Measurements from ENCODE around the gene ZNF367.
"Not testable (repeated sequence)": the region's sequence is repeated elsewhere in the genome, so short reads cannot be mapped to it uniquely, and the experiment has no call there.

Gene ZNF367

GRCh38 chr9:96367943-96368342 lies 50.2 kb downstream of the ZNF367 start:
- Mint-ChIP-seq H3K4me3 (no peak overlapping the region), H3K27ac (no peak overlapping the region), H3K27me3 (no peaks in the 10 kb centered on the region), H3K36me3 (peaks cover 13% of the 10 kb centered on the region), H3K4me1 (no peaks in the 10 kb centered on the region), H3K9me3 (no peaks in the 10 kb centered on the region)
- no peak for ATAC-seq

DNA sequence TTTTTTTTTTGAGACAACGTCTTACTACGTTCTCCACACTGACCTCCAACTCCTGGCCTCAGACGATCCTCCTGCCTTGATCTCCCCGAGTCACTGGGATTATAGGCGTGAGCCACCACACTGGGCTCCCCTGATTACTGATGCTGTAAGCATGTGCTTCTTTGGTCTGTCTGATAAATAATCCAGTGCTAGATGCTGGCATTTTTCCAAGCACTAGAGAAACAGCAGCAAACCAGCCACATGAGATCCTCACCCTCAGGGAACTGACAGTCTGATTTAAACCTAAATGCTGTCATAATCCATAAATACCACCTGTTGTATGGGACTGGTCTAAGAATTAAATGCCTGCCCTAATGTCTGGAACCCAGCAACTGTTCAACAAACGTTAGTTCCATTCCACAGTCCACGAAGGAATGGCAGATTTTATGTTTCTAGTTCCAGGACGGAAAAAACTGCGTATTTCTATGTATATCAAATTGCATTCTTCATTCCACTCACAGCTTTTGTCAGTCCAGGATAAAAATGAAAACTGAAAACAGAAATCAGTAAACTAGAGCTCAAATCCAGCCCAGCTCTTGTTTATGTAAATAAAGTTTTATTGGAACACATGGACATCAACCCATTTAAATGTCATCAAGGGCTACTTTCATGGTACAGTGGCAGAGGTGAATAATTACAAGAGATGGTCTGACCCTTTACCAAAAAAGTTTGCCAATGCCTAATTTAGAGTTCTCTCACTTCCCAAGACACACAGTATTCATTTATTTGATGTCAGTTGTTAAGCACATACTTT lies 54.8 kb downstream of the ZNF367 start:
- H3K27ac Mint-ChIP-seq: no peak overlapping the region
- ATAC-seq: no peak

GRCh38 chr9:96362119-96362518 lies 56.1 kb downstream of the ZNF367 start:
- H3K4me1 Mint-ChIP-seq, H3K27me3 Mint-ChIP-seq, H3K4me3 Mint-ChIP-seq, H3K27ac Mint-ChIP-seq, ATAC-seq, H3K9me3 Mint-ChIP-seq: not testable (repeated sequence)
- H3K36me3 Mint-ChIP-seq: peaks cover 25% of the 10 kb centered on the region

More for the DNA sequence above, 54.8 kb downstream of the ZNF367 start:
- no peaks in the 10 kb centered on the region for H3K27me3 Mint-ChIP-seq
- no peaks in the 10 kb centered on the region for H3K9me3 Mint-ChIP-seq
- peaks cover 25% of the 10 kb centered on the region for H3K36me3 Mint-ChIP-seq
- no peak overlapping the region for H3K4me3 Mint-ChIP-seq
- H3K4me1 Mint-ChIP-seq: no peaks in the 10 kb centered on the region

DNA sequence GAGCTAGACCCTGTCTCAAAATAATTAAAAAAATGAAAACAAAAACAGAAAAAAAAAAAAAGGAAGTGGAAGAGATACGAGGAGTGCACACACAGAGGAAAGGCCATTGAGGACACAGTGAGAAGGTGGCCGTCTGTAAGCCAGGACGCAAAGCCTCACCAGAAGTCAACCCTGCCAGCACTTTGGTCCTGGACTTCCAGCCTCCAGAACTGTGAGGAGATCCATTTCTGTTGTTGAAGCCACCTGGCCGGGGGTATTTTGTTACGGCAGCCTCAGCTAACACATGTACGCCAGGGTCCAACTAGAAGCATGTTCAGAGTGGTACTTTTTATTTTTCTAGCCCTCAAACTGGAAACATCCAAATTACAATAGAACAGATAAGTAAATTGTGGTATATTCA lies 56.5 kb downstream of the ZNF367 start:
- H3K36me3 Mint-ChIP-seq: peaks cover 25% of the 10 kb centered on the region
- no peaks in the 10 kb centered on the region for H3K4me1 Mint-ChIP-seq
- no peak overlapping the region for H3K4me3 Mint-ChIP-seq
- H3K9me3 Mint-ChIP-seq: no peaks in the 10 kb centered on the region
- H3K27ac Mint-ChIP-seq: no peak overlapping the region
- H3K27me3 Mint-ChIP-seq: no peaks in the 10 kb centered on the region
- no peak for ATAC-seq

GRCh38 chr9:96360976-96361375 lies 57.2 kb downstream of the ZNF367 start:
- Mint-ChIP-seq H3K4me3 (no peak overlapping the region), H3K27ac (no peak overlapping the region), H3K27me3 (no peaks in the 10 kb centered on the region), H3K9me3 (no peaks in the 10 kb centered on the region), H3K4me1 (no peaks in the 10 kb centered on the region), H3K36me3 (peaks cover 26% of the 10 kb centered on the region)
- no peak for ATAC-seq

DNA sequence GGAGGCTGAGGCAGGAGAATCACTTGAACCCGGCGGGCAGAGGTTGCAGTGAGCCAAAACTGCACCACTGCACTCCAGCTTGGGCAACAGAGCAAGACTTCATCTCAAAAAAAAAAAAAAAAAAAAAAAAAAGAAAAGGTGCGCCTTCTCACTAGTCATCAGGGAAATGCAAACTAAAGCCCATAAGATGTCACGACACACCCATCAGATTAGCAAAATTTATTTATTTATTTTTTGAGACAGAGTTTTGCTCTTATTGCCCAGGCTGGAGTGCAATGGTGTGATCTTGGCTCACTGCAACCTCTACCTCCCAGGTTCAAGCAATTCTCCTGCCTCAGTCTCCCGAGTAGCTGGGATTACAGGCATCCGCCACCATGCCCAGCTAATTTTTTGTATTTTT lies 57.6 kb downstream of the ZNF367 start:
- not testable (repeated sequence) for ATAC-seq, H3K4me3 Mint-ChIP-seq, H3K4me1 Mint-ChIP-seq, H3K27me3 Mint-ChIP-seq, H3K9me3 Mint-ChIP-seq, H3K27ac Mint-ChIP-seq
- peaks cover 29% of the 10 kb centered on the region for H3K36me3 Mint-ChIP-seq

GRCh38 chr9:96350866-96351265 lies 67.3 kb downstream of the ZNF367 start:
- Mint-ChIP-seq H3K9me3 (peaks cover 3% of the 10 kb centered on the region), H3K27me3 (no peaks in the 10 kb centered on the region), H3K36me3 (peaks cover 18% of the 10 kb centered on the region), H3K27ac (no peak overlapping the region), H3K4me3 (no peak overlapping the region), H3K4me1 (no peaks in the 10 kb centered on the region)
- ATAC-seq: no peak

- H3K4me1 Mint-ChIP-seq: no peaks in the 10 kb centered on the region
- H3K27ac Mint-ChIP-seq: no peak overlapping the region
- no peak overlapping the region for H3K4me3 Mint-ChIP-seq
- H3K36me3 Mint-ChIP-seq: peaks cover 17% of the 10 kb centered on the region
- no peak for ATAC-seq
- H3K27me3 Mint-ChIP-seq: no peaks in the 10 kb centered on the region
- H3K9me3 Mint-ChIP-seq: peaks cover 3% of the 10 kb centered on the region
Measured at GRCh38 chr9:96348261-96348660, 69.9 kb downstream of the ZNF367 start.

DNA sequence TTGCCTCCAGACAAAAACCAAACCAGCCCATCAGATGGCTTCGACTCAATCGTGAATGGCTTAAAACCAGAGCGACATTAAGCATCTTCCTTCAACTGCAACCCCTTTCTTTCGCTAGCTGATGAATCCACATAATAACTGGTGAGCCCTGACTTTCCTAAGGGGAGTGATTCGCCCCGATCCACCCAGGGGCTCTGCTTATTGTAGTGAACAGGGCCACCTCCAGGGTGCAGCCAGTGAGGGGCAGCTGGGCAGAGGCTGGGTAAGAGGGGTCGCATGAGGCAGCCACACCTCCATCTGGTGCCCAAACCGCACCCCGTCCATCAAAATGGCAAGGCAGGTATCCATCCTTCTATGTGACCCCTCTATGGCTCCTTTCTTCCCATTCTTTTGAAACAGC lies 72.6 kb downstream of the ZNF367 start:
- H3K4me1 Mint-ChIP-seq: no peaks in the 10 kb centered on the region
- no peaks in the 10 kb centered on the region for H3K27me3 Mint-ChIP-seq
- H3K36me3 Mint-ChIP-seq: peaks cover 13% of the 10 kb centered on the region
- peaks cover 3% of the 10 kb centered on the region for H3K9me3 Mint-ChIP-seq
- no peak overlapping the region for H3K27ac Mint-ChIP-seq
- H3K4me3 Mint-ChIP-seq: no peak overlapping the region
- no peak for ATAC-seq

- ATAC-seq: no peak
- no peaks in the 10 kb centered on the region for H3K27me3 Mint-ChIP-seq
- H3K27ac Mint-ChIP-seq: no peak overlapping the region
- no peak overlapping the region for H3K4me3 Mint-ChIP-seq
- H3K9me3 Mint-ChIP-seq: peaks cover 3% of the 10 kb centered on the region
- no peaks in the 10 kb centered on the region for H3K4me1 Mint-ChIP-seq
- H3K36me3 Mint-ChIP-seq: peaks cover 12% of the 10 kb centered on the region
Measured at GRCh38 chr9:96344458-96345180, 73.6 kb downstream of the ZNF367 start.

- Mint-ChIP-seq H3K36me3 (peaks cover 6% of the 10 kb centered on the region), H3K27ac (no peak overlapping the region), H3K9me3 (peaks cover 3% of the 10 kb centered on the region), H3K4me1 (no peaks in the 10 kb centered on the region), H3K27me3 (no peaks in the 10 kb centered on the region), H3K4me3 (no peak overlapping the region)
- ATAC-seq: no peak
Measured at GRCh38 chr9:96343515-96344360, 74.4 kb downstream of the ZNF367 start.

- H3K4me3 Mint-ChIP-seq: no peak overlapping the region
- no peaks in the 10 kb centered on the region for H3K9me3 Mint-ChIP-seq
- no peak for ATAC-seq
- no peaks in the 10 kb centered on the region for H3K4me1 Mint-ChIP-seq
- no peaks in the 10 kb centered on the region for H3K36me3 Mint-ChIP-seq
- no peaks in the 10 kb centered on the region for H3K27me3 Mint-ChIP-seq
- H3K27ac Mint-ChIP-seq: no peak overlapping the region
Measured at GRCh38 chr9:96342571-96343245, 75.5 kb downstream of the ZNF367 start.

DNA sequence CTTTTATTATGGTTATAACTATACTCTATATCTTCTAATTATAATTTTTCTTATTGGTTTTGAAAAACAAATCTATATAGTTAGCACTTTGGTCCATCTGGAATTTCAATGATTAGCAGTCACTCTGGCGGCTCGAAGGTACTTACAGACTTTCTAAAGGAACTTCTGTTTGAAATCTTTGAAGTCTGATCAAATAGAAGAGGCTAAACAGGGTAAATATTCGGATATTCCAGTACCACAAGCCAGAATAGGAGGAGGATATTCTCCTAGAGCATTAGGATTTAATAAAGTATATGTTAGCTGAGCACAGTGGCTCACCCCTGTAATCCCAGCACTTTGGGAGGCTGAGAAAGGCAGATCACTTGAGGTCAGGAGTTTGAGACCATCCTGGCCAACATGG lies 77.5 kb downstream of the ZNF367 start:
- H3K4me1 Mint-ChIP-seq: no peaks in the 10 kb centered on the region
- H3K27ac Mint-ChIP-seq: no peak overlapping the region
- H3K27me3 Mint-ChIP-seq: no peaks in the 10 kb centered on the region
- no peaks in the 10 kb centered on the region for H3K9me3 Mint-ChIP-seq
- H3K36me3 Mint-ChIP-seq: no peaks in the 10 kb centered on the region
- no peak for ATAC-seq
- H3K4me3 Mint-ChIP-seq: no peak overlapping the region

- H3K4me1 Mint-ChIP-seq: no peaks in the 10 kb centered on the region
- no peaks in the 10 kb centered on the region for H3K9me3 Mint-ChIP-seq
- no peaks in the 10 kb centered on the region for H3K27me3 Mint-ChIP-seq
- H3K36me3 Mint-ChIP-seq: no peaks in the 10 kb centered on the region
- H3K27ac Mint-ChIP-seq: no peak overlapping the region
- H3K4me3 Mint-ChIP-seq: no peak overlapping the region
- no peak for ATAC-seq
Measured at GRCh38 chr9:96338299-96338698, 79.9 kb downstream of the ZNF367 start.

All from stimulated activated memory B cell treated with anti-CD40 and anti-IgM and Interleukin-4, amounts not matched to agents 10 μg/mL and 1 μg/mL and 100 μg/mL, for 72 hours (primary cell).